NCI-H146 treated with DMSO at 0.1 percent for 48 hours (cell line): Measurements from ENCODE around the gene TMPRSS4.

Experiments
- DNase-seq: peaks from one replicate; lab custom pipeline; 2025; ENCODE audit not compliant: unreplicated experiment; lab: John Stamatoyannopoulos, UW

The TMPRSS4 gene

DNA sequence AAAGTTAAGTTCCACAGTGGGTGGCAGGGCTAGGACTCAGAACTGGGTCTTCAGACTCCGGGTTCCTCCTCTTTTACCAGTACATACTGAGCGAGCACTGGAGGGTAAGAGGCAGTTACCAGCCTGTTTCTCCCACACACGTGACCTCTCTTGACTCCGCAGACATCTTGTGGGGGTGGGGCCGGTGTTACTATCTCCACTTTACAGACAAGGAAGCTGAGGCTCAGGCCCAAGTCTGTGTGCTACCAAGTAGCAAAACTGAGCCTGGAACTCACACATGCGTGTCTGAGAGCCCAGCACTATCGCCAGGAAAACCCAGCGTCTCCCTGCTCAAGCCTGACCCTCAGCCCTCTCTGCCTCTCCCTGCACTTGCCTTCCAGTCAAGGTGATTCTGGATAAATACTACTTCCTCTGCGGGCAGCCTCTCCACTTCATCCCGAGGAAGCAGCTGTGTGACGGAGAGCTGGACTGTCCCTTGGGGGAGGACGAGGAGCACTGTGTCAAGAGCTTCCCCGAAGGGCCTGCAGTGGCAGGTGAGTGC, 25.9 kb downstream of the TMPRSS4 start:
- no peak for DNase-seq

DNA sequence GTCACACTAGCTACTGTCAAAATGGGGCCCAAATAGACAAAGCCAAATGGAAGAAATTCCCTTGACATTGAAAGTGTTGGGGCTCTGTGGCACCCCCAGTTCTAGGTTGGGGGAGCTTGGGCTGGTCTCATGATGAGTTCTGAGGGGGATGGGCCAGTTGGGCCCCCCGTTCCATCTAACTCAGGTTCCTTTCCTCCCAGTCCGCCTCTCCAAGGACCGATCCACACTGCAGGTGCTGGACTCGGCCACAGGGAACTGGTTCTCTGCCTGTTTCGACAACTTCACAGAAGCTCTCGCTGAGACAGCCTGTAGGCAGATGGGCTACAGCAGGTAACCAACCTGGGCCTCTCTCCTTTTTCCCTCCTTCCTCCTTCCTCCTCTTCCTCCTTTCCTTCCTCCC, 27.6 kb downstream of the TMPRSS4 start:
- DNase-seq = no peak

DNA sequence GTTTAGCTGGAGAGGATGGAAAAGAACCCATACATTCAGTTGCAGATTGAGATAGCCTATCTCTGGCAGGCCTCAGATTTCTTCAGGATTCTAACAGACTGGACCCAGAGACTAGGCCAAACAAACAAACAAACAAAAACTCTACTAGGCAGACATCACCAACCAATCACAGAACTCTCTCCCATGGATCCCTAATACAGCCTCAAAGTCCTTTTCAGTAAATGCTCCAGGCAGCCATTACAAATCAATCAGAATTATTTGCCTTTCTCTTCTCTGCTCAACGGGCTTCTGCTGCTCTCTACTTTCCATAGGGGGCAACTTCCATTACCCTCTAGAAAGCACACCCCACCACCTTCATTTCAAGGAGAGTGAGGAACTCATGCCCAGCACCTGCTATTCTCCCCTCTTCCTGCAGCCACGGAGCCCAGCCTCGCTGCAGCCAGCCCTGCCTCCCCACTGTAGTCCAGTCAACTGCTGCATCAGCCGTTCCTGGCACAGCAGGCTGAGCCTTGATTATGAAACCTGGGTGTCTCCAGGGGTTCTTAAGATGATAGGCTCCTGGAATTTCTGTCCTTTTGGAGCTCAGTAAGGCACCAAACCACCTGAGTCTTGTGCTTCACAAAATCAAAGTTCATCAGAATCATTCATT, 28.9 kb downstream of the TMPRSS4 start:
- DNase-seq = no peak

DNA sequence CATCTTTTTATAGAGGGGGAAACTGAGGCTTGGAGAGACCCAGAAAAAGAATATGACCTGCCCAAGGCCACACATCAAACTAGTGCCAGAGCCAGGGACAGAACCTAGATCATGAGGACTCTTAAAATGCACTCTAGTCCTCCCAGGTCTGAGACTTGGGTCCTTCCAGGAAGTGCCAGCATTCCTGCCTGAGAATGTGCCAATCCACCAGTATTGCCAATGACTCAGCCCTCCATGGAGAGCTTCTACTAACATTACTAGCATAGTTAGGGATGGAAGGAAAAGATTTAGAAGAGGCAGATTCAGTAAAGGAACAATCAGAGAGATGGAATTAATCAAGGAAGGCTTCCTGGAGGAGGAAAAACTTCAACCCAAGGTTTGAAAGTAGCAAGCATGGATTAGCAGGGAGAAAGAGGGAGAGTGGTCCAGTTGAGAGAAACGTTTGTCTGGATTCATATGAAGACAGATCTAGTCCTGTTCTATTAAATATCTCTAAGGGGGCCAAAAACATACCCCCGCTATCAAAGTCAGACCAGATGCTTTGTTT, 30.0 kb downstream of the TMPRSS4 start:
- no peak for DNase-seq

DNA sequence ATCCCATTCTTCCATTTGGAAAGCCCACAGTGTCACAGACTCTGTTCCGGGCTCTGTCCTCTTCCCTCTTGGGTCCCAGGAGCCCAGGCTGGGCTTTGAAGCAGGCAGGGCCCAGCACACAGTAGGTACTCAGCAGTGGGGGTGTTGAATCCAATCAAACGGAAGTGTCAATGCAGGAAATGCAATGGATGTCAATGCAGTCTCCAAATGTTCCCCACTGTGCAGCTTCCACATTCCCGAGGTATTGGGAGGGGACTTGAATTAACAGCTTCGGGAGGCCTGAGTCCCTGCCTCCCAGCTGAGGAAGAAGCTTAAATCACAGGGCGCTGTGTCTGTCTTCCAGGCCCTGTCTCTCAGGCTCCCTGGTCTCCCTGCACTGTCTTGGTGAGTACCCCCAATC, 31.6 kb downstream of the TMPRSS4 start:
- no peak for DNase-seq

DNA sequence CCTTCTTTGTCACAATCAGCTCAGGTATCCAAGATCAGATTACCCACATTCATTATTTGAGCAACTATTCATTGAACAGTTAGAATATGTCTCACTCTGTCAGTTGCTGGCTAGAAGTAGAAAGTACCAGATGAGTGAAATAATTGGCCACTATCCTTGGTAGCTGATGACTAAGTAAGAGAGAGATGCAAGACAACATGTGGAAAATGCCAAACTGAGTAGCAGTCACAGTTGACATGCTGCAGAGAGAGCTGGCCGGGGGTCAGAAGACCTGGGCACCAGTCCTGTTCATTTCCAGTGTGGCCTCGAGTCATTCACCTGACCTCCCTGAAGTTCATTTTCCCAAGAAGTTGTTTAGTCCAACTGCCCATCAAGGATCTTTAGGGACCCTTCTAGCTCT, 32.4 kb downstream of the TMPRSS4 start:
- no peak for DNase-seq

DNA sequence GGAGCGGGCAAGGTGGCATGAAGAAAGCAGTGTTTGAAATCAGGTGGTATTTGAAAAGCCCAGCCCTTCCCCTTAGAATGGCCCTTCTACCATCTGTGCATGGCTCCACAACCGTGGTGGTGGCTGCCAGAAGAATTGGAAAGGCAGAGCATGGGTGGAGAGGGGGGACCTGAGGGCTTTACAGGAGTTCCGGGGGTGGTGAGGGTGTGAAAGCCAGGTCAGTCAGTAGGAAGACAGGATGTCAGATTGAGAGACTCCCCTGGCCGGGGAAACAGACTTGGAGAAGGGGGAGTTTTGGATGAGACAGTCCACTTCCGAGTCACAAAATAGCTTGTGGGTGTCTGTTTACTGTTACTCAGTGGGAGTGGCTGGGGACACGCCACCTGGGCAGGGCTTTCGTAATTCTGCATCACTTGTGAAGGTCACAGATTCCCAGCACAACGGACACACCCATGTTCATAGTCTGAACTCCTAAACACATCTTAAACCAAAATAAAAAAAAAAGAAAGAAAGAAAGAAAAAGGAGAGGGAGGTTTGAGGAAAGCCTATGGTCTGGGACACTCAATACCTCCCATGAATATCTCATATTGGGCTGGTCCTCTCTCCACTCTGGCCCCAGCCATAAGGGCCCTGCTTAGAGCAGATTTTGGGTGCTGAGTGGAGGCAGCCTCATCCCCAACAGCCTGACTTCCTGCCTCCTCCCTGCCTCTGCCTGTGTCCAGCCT, 34.3 kb downstream of the TMPRSS4 start:
- no peak for DNase-seq

DNA sequence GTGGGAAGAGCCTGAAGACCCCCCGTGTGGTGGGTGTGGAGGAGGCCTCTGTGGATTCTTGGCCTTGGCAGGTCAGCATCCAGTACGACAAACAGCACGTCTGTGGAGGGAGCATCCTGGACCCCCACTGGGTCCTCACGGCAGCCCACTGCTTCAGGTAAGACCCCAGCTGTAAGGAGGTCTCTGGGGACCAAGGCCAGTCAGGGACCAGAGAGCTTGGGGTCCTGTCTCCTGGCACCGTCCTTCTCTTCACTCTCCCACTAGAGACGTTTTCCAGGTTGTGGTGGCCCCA, 34.8 kb downstream of the TMPRSS4 start:
- DNase-seq = no peak

DNA sequence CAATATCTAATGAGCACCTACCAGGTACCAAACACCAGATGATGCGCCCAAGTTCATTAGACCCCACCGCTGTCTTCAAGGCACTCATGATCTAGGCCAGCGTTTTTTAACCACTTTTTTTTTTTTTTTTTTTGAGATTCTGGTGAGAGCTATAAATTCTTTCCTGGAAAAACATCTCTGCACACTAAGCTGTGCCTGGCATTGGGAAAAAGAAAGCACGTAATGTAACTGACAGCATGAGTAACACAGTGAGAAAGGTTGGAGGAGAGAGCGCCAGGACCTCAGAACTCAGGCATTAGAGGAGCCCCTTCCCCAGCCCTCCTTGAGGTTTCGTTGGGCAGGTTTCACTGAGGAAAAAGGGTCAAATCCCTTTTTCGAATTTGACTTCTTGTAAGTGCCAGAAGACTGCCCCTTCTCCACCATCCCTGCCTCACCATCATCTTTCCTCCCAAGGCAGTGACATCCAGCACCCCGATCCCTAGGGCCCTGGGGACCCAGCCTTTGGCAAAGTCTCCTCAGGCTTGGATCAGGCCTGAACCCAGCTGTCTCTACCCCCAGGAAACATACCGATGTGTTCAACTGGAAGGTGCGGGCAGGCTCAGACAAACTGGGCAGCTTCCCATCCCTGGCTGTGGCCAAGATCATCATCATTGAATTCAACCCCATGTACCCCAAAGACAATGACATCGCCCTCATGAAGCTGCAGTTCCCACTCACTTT, 36.0 kb downstream of the TMPRSS4 start:
- no peak for DNase-seq

DNA sequence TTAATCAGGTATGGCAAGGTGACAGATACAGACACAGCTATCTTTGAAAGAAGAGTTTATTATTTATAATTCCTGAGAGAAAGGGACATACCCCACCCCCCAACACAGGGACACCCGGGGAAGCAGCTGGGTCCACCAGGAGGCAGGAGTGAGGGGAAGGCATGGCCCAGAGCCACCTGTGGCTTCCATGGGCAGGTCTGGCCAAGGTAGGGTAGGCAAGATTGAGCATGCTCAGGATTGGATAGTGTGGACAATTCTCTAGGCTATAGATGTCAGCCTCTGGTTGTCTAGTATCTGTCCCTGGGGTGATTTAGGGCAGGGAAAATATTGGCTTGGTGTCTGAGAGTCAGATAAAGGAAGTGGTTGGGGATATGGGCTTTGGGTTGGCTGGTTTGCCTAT, 37.4 kb downstream of the TMPRSS4 start:
- no peak for DNase-seq

DNA sequence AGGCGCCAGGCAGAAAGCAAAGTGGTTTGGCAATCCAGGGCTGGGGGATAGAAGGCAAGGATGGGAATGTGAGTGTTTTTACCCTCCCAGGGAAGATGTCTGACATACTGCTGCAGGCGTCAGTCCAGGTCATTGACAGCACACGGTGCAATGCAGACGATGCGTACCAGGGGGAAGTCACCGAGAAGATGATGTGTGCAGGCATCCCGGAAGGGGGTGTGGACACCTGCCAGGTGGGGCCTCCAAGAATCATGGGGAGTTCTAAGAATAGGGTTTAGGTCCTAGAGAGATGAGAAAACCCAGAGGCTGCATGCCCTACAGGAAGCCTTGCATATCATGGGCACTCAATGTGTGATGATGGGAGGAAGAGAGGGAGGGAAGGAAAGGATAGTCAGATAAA, 38.2 kb downstream of the TMPRSS4 start:
- no peak for DNase-seq

DNA sequence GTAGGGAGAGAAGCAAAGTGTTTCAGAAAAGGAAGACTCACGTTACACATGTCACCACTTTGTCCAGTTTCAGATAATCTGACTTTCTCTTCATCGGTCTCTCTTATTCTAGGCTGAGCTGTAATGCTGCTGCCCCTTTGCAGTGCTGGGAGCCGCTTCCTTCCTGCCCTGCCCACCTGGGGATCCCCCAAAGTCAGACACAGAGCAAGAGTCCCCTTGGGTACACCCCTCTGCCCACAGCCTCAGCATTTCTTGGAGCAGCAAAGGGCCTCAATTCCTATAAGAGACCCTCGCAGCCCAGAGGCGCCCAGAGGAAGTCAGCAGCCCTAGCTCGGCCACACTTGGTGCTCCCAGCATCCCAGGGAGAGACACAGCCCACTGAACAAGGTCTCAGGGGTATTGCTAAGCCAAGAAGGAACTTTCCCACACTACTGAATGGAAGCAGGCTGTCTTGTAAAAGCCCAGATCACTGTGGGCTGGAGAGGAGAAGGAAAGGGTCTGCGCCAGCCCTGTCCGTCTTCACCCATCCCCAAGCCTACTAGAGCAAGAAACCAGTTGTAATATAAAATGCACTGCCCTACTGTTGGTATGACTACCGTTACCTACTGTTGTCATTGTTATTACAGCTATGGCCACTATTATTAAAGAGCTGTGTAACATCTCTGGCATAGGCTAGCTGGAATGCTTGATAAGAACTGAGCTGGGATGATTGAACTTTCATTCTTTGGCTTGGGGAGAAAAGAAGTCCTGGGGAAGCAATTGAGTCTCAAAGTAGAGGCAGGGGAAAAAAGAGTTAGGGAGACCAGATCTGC, 41.1 kb downstream of the TMPRSS4 start:
- DNase-seq = no peak

DNA sequence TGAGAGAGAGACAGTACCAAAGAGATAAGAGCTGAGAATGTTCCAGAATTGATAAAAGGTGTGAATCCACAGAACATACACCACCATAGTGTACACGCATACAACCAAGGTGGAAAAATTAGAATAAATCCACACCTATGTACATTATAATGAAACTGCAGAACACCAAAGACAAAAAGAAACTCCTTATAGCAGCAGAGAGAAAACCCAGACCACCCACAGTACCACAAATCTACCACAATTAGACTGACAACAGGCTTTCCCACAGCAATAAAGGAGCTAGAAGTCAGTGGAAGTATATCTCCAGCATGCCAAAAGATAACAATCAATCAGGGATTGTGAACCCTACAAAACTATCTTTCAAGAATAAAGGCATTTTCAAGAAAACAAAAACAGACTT, 43.9 kb downstream of the TMPRSS4 start:
- DNase-seq = no peak

DNA sequence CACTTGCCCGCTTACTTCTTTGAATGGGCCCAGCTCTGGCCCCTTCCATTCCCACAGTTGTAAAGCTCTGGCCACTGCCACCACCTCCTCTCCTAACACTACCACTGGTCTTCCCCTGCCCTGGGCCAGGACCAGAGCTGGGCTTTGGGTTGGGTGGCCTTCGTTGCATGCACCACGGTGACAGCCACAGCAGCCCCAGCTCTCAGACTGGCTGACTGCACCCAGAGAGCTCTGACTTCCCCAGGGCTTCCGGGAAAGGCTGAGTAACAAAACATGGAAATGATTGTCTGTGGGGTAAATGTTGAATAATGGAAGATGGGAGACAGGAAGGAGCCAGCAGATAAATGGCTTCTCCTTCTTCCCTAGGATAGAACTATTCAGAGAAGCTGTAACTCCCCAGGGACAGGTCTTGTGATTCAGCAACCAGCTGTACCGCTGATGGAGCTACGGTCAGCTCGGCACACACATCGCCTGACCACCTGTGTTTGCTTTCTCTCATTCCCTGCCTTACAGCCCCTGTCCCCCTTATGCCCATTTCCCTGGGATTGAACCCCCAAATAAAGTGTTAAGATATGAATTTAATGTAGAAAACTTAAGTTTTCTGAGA, 48.2 kb downstream of the TMPRSS4 start:
- no peak for DNase-seq

DNA sequence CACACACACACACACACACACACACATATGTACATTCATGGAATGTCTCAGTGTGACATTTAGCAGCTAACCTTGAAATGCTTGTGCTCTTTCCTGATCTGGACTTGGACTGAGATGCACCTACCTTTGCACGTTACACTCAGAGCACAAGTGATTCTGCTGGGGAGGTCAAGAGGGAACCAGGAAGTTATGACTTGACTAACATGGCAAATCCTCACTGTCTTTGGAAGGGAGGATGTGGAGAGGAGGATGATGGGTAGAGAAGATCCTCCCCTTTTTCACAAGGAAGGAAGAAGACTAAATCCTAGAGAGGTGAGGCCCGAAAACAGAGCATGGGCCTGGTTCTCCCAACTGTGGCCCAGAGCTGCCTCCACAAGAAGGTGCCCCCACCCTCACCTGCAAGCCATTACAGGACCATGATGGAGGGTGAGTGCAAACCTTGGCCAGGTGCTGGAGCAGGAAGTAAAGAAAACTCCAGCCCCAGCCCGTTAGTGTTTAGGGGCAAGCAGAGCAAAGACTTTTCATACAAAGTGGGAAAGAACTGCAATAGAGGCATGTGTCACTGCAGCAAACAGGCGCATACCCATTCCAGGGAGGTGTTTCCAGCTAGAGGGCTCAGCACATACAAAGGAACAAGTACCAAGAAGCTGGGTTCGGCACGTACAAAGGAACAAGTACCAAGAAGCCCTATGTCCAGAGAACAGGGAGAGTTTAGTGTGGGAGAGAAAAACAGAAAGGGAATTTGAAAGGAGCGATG, 49.4 kb downstream of the TMPRSS4 start:
- no peak for DNase-seq

DNA sequence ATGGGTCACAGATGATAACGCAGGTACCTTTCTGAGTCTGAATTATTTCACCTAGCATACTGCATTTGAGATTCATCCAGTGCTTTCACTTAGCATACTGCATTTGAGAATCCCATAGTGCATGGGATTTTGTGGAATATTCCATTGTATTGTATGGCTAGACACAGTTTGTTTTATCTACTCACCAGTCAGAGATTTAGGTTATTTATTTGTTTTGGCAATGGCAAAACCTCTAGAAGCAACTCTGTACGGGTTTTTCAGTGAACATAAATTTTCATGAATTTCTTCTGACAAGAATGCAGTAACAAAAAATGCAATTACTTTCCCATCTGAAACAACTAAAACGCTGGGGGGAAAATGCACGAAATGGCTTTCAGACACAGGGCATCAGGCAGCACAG, 51.4 kb downstream of the TMPRSS4 start:
- DNase-seq = no peak

DNA sequence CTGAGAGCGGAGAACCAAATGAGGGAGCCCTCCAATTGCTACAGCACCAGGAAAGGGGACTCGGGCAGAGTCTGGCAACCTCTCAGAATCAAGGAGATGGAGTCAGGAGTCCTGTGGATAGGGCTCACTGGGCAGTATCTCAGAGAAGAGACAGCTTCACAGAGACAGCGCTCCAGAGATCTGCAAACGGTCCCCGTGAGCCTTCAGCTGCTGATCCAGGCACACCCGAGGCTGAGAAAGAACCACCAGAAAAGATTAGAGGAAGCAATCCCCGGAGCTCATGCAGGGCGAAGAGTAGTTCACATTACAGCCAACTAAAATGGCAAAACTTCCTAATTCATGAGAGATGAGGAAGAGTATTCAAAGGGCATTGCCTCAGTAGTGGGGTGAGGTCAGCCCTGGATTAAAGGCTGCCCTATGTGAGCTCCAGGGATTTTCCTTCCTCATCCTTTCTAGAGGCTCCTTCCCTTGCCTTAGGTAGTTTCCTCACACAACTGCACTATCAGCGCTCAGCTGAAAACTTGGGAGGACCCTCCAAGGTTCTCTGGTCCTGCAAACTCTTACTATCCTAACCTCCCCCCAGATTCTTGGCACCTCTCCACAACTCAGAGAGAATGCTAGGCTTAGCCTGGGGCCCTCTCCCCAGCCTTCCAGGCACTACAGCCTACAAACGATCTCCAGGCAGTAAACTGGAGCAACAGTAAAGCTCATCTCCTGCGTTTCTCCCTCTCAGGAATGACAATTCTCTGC, 52.0 kb downstream of the TMPRSS4 start:
- DNase-seq = no peak

DNA sequence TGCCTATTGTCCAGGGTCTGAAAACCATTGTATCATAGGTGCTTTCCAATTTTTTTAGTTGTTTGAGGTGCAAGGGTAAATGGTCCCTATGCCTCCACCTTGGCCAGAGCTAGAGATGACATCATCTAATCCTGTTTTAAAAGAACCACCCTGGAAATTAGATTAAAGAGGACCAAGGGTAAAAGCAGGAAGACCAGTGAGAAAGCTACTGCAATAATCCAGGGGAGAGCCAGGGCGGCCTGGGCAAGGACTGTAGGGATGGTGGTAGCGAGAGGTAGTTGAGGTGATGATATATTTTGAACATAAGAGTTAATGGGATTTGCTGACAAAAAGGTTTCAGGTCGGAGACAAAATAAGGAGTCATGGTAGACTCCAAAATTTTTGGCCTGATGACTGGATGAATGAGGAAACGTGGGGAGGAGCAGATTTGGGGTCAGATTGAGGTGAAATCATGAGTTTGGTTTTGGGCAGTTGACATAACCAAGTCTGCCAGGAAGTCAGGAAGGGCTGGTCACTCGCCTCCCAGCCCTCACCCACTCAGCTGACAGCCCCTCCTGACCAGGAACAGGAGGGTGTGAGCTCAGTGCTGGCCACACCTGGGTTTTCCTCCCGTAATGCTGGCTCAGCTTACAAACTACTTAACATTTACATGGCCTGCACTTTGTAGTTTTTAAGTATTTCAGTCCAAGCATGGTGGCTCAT, 52.7 kb downstream of the TMPRSS4 start:
- no peak for DNase-seq
